K562 (cell line): ENCODE measurements around the gene PPP6R3.

Experiments
- CTCF ChIP-seq, 3 experiments: IDR thresholded peaks in 2 of 3; conservative IDR thresholded peaks in 1 of 3; 2 replicates each; pipeline ENCODE4 v1.5.1; 2011 to 2012; ENCODE audit warnings: low read length in 3 of 3, mild to moderate bottlenecking in 3 of 3, control low read depth in 2 of 3, improper control_type of control experiment in 1 of 3, inconsistent platforms in 1 of 3, low read depth in 1 of 3, mixed read lengths in 1 of 3, moderate library complexity in 1 of 3; ENCODE audit not compliant: insufficient read depth in 2 of 3
- EZH2 ChIP-seq: IDR thresholded peaks from 2 replicates; pipeline ENCODE4 v1.6.1; 2012; ENCODE audit warnings: low read depth, mild to moderate bottlenecking, inconsistent platforms, low read length, borderline replicate concordance
- FIP1L1 ChIP-seq: fragments of 200-400 bp; formaldehyde crosslinking; IDR thresholded peaks from 2 replicates; pipeline ENCODE4 v1.6.1; 2018; ENCODE audit warnings: mild to moderate bottlenecking, low read depth, low read length; ENCODE audit not compliant: poor library complexity, severe bottlenecking
- FOXK2 ChIP-seq, 2 experiments: fragments of 450-650 bp; IDR thresholded peaks in 1 of 2; conservative IDR thresholded peaks in 1 of 2; 2 replicates each; pipeline ENCODE4 v1.6.1; 2016; ENCODE audit warnings: low read depth in 2 of 2, mild to moderate bottlenecking in 1 of 2
- IRF2 ChIP-seq: sonication (generic); formaldehyde crosslinking; IDR thresholded peaks from 2 replicates; pipeline ENCODE4 v1.8.1; 2022; ENCODE audit warnings: mild to moderate bottlenecking, missing genetic modification reagents
- KDM5B ChIP-seq: fragments of 200-600 bp; sonication (generic); IDR thresholded peaks from 2 replicates; pipeline ENCODE4 v1.6.1; 2012; ENCODE audit warnings: low read depth, mild to moderate bottlenecking, moderate library complexity, low read length, control low read depth, inconsistent platforms; ENCODE audit not compliant: insufficient replicate concordance
- NR2C2 ChIP-seq, 2 experiments: fragments of 200-800 bp in 1 of 2; sonication (Bioruptor generic) in 1 of 2; sonication (generic) in 1 of 2; formaldehyde crosslinking in 1 of 2; IDR thresholded peaks; 2 replicates each; pipeline versions ENCODE4 v1.6.1 to v1.8.0; 2016 to 2022; ENCODE audit warnings: mild to moderate bottlenecking in 1 of 2, missing compliant biosample characterization in 1 of 2, missing genetic modification characterization in 1 of 2, missing genetic modification reagents in 1 of 2
- ZNF589 ChIP-seq: fragments of 200-800 bp; sonication (Bioruptor generic); IDR thresholded peaks from 2 replicates; pipeline ENCODE4 v1.6.1; 2016; ENCODE audit warnings: low read depth, missing genetic modification characterization, missing compliant biosample characterization

- TF ChIP-seq EZH2 (no peak), NR2C2 (CRISPR knock-in tag; IDR thresholded peaks at IDR 0.05) (no peak), NR2C2 (tag; IDR thresholded peaks at IDR 0.05) (no peak), FOXK2 (conservative IDR thresholded peaks at IDR 0.05 in 1 of 2, IDR thresholded peaks at IDR 0.05 in 1 of 2; ENCODE audit: low read depth in 2 of 2) (no peak), KDM5B (no peak), FIP1L1 (no peak), IRF2 (CRISPR knock-in tag) (no peak), CTCF (IDR thresholded peaks at IDR 0.05 in 2 of 3, conservative IDR thresholded peaks at IDR 0.05 in 1 of 3; ENCODE audit: insufficient read depth in 2 of 3, low read depth in 1 of 3, low read length in 3 of 3) (no peak), ZNF589 (no peak)
Measured at GRCh38 chr11:68649851-68650555, 189.5 kb downstream of the PPP6R3 start.
